ENCODE results near the gene BICRAL. TPM values are rescaled to one million over a fixed set of nuclear protein-coding genes. Genes with fewer than 3 reads are reported as not detected.
"Not testable (repeated sequence)": the region's sequence is repeated elsewhere in the genome, so short reads cannot be mapped to it uniquely, and the experiment has no call there.

The BICRAL gene
- 21.0 TPM for total RNA-seq
- long read RNA-seq, full-length matches to known transcripts: 1 of 14 reads
- long read RNA-seq, partial matches to known transcripts: 1 of 14 reads
- long read RNA-seq, other reads (novel, unspliced or antisense): 12 of 14 reads

- H3K9me3 ChIP-seq: no peaks in the 10 kb centered on the region
- peak within 1 kb of the TSS; percentile 100 for H3K27ac ChIP-seq
- intact Hi-C loops (cut with DNase I): no loop called here
- DNase-seq (peak; percentile 75), ATAC-seq (peak; percentile 51)
- peaks cover 22% of the 10 kb centered on the region for H3K4me1 ChIP-seq
- no peaks in the 10 kb centered on the region for H3K36me3 ChIP-seq
- H3K4me3 ChIP-seq: peak within 1 kb of the TSS; percentile 95
- no peaks in the 10 kb centered on the region for H3K27me3 ChIP-seq
- TF ChIP-seq CTCF (IDR thresholded peaks at IDR 0.05): no peak
Measured at GRCh38 chr6:42781796-42782688, at the start of gene BICRAL. Gene BICRAL, plus strand, starts transcription at chr6:42782052. Its CDS starts 39,971 bp downstream, at chr6:42822023.

- H3K4me3 ChIP-seq; intact Hi-C loops (cut with DNase I); H3K27ac ChIP-seq; H3K27me3 ChIP-seq; H3K9me3 ChIP-seq; H3K36me3 ChIP-seq; H3K4me1 ChIP-seq: not testable (repeated sequence)
- DNase-seq (peak; percentile 66), ATAC-seq (peak; percentile 53)
Measured at GRCh38 chr6:42733867-42734481, 47.9 kb upstream of the BICRAL start.

- DNase-seq: no peak
- Histone ChIP-seq H3K4me1 (no peaks in the 10 kb centered on the region), H3K27ac (no peak overlapping the region), H3K36me3 (no peaks in the 10 kb centered on the region), H3K4me3 (no peak overlapping the region), H3K27me3 (no peaks in the 10 kb centered on the region), H3K9me3 (no peaks in the 10 kb centered on the region)
- intact Hi-C loops (cut with DNase I): no loop called here
- no peak for ATAC-seq
- no peak for TF ChIP-seq CTCF (IDR thresholded peaks at IDR 0.05)
Measured at GRCh38 chr6:42735976-42736375, 45.9 kb upstream of the BICRAL start.

GRCh38 chr6:42740725-42741124 lies 41.1 kb upstream of the BICRAL start:
- Histone ChIP-seq H3K27me3 (no peaks in the 10 kb centered on the region), H3K27ac (no peak overlapping the region), H3K4me3 (no peak overlapping the region), H3K4me1 (peaks cover 12% of the 10 kb centered on the region), H3K36me3 (no peaks in the 10 kb centered on the region), H3K9me3 (no peaks in the 10 kb centered on the region)
- intact Hi-C loops (cut with DNase I): no loop called here
- DNase-seq (no peak), ATAC-seq (no peak)
- no peak for TF ChIP-seq CTCF (IDR thresholded peaks at IDR 0.05)

- no peaks in the 10 kb centered on the region for H3K27me3 ChIP-seq
- ATAC-seq (no peak), DNase-seq (peak; percentile 2)
- TF ChIP-seq CTCF (IDR thresholded peaks at IDR 0.05): no peak
- peaks cover 12% of the 10 kb centered on the region for H3K4me1 ChIP-seq
- no peaks in the 10 kb centered on the region for H3K36me3 ChIP-seq
- H3K9me3 ChIP-seq: no peaks in the 10 kb centered on the region
- intact Hi-C loops (cut with DNase I): no loop called here
- no peak overlapping the region for H3K27ac ChIP-seq
- H3K4me3 ChIP-seq: no peak overlapping the region
Measured at GRCh38 chr6:42742116-42742894, 39.5 kb upstream of the BICRAL start.
